HL-60 (cell line): Measurements from ENCODE around the gene KLHDC2.

Source experiments
- CTCF ChIP-seq: IDR thresholded peaks from one replicate; pipeline ENCODE4 v1.5.1; 2011; ENCODE audit warnings: low read length, control low read depth, inconsistent platforms; ENCODE audit not compliant: insufficient read depth
- GABPA ChIP-seq: IDR thresholded peaks from 2 replicates; pipeline ENCODE4 v1.6.1; 2012; ENCODE audit warnings: low read depth
- POLR2AphosphoS5 ChIP-seq: IDR thresholded peaks from 2 replicates; pipeline ENCODE4 v1.6.1; 2012; ENCODE audit warnings: low read depth
- REST ChIP-seq: IDR thresholded peaks from 2 replicates; pipeline ENCODE4 v1.6.1; 2012; ENCODE audit warnings: low read depth; ENCODE audit not compliant: insufficient replicate concordance

GRCh38 chr14:49820176-49820575, 52.2 kb downstream of the KLHDC2 start:
- TF ChIP-seq POLR2AphosphoS5, result no peak
- no peak for TF ChIP-seq REST
- no peak for TF ChIP-seq CTCF
- TF ChIP-seq GABPA, result no peak
